Measurements from ENCODE around the gene POP7. TPM values are rescaled to one million over a fixed set of nuclear protein-coding genes. Genes with fewer than 3 reads are reported as not detected.

Gene POP7
- total RNA-seq, 1 experiment from 2014 or later, result 151 TPM

- no peaks in the 10 kb centered on the region for H4K20me1 ChIP-seq (ENCODE audit: low read length)
- no peaks in the 10 kb centered on the region for H3K9me3 ChIP-seq (ENCODE audit: low read length)
- no peak overlapping the region for H2AFZ ChIP-seq (ENCODE audit: low read length)
- no peak overlapping the region for H3K27ac ChIP-seq (ENCODE audit: low read length)
- H3K36me3 ChIP-seq (ENCODE audit: low read depth, low read length), result peaks cover 14% of the 10 kb centered on the region
- H3K4me3 ChIP-seq (ENCODE audit: low read length), result no peak overlapping the region
- ChIA-PET POLR2A (ENCODE audit: unreplicated experiment) (interaction anchor here (0.6 kb wide), 1 partner anchor 26 kb away, joined by 4 read pairs; no protein-coding TSS in a partner anchor), CTCF (interaction anchor here (0.6 kb wide), 1 partner anchor 72 kb away, joined by 3 read pairs; no protein-coding TSS in a partner anchor)
- intact Hi-C loops (cut with micrococcal nuclease), result no loop called here
- H3K79me2 ChIP-seq (ENCODE audit: low read length), result peaks cover 19% of the 10 kb centered on the region
- no peaks in the 10 kb centered on the region for H3K9me2 ChIP-seq (replicated peaks; ENCODE audit: low read length)
- H3K9ac ChIP-seq (ENCODE audit: low read length), result no peak overlapping the region
- no peak overlapping the region for H3K4me2 ChIP-seq (ENCODE audit: low read length)
- no peak for TF ChIP-seq EZH2 (IDR thresholded peaks at IDR 0.05; ENCODE audit: low read length, unreplicated experiment)
- TF ChIP-seq CTCF (conservative IDR thresholded peaks at IDR 0.05; ENCODE audit: low read depth, low read length), result no peak
- no peak for TF ChIP-seq EZH2phosphoT487 (IDR thresholded peaks at IDR 0.05; ENCODE audit: borderline replicate concordance, low read length)
- no peaks in the 10 kb centered on the region for H3K27me3 ChIP-seq (ENCODE audit: low read length)
- no peaks in the 10 kb centered on the region for H3F3A ChIP-seq (ENCODE audit: low read length, unreplicated experiment)
- no peak for DNase-seq
- BruUV-seq (replicated peaks), result no TSS peak
- ATAC-seq, result no peak
- H3K4me1 ChIP-seq (ENCODE audit: insufficient read depth, low read length), result no peaks in the 10 kb centered on the region
Observed at GRCh38 chr7:100685049-100685605, 20.8 kb upstream of the POP7 start.

- peaks cover 14% of the 10 kb centered on the region for H3K36me3 ChIP-seq (ENCODE audit: low read depth, low read length)
- H3K4me1 ChIP-seq (ENCODE audit: insufficient read depth, low read length), result no peaks in the 10 kb centered on the region
- DNase-seq (no peak), ATAC-seq (no peak)
- H3K9me2 ChIP-seq (replicated peaks; ENCODE audit: low read length), result no peaks in the 10 kb centered on the region
- peaks cover 24% of the 10 kb centered on the region for H3K79me2 ChIP-seq (ENCODE audit: low read length)
- no peak overlapping the region for H2AFZ ChIP-seq (ENCODE audit: low read length)
- no TSS peak for BruUV-seq (replicated peaks)
- H3K27me3 ChIP-seq (ENCODE audit: low read length), result no peaks in the 10 kb centered on the region
- H3F3A ChIP-seq (ENCODE audit: low read length, unreplicated experiment), result no peaks in the 10 kb centered on the region
- ChIA-PET CTCF (no interaction called here), POLR2A (ENCODE audit: unreplicated experiment) (interaction anchor here (0.6 kb wide), 1 partner anchor 26 kb away, joined by 4 read pairs; no protein-coding TSS in a partner anchor)
- TF ChIP-seq CTCF (conservative IDR thresholded peaks at IDR 0.05; ENCODE audit: low read depth, low read length), result no peak
- TF ChIP-seq EZH2 (IDR thresholded peaks at IDR 0.05; ENCODE audit: low read length, unreplicated experiment), result no peak
- TF ChIP-seq EZH2phosphoT487 (IDR thresholded peaks at IDR 0.05; ENCODE audit: borderline replicate concordance, low read length), result no peak
- no peak overlapping the region for H3K4me2 ChIP-seq (ENCODE audit: low read length)
- no peak overlapping the region for H3K4me3 ChIP-seq (ENCODE audit: low read length)
- H4K20me1 ChIP-seq (ENCODE audit: low read length), result no peaks in the 10 kb centered on the region
- H3K9ac ChIP-seq (ENCODE audit: low read length), result no peak overlapping the region
- intact Hi-C loops (cut with micrococcal nuclease), result no loop called here
- no peak overlapping the region for H3K27ac ChIP-seq (ENCODE audit: low read length)
- no peaks in the 10 kb centered on the region for H3K9me3 ChIP-seq (ENCODE audit: low read length)
Observed at GRCh38 chr7:100685631-100686145, 20.2 kb upstream of the POP7 start.

- Histone ChIP-seq H3K4me1 (ENCODE audit: insufficient read depth, low read length) (no peaks in the 10 kb centered on the region; the same call in 1 of the 2 replicates), H3K9me3 (ENCODE audit: low read length) (no peaks in the 10 kb centered on the region), H3K4me2 (ENCODE audit: low read length) (no peak overlapping the region), H3K79me2 (ENCODE audit: low read length) (peaks cover 30% of the 10 kb centered on the region), H3K27me3 (ENCODE audit: low read length) (no peaks in the 10 kb centered on the region), H3K9me2 (replicated peaks; ENCODE audit: low read length) (no peaks in the 10 kb centered on the region), H3K4me3 (ENCODE audit: low read length) (no peak overlapping the region), H2AFZ (ENCODE audit: low read length) (no peak overlapping the region), H3K27ac (ENCODE audit: low read length) (no peak overlapping the region), H3K9ac (ENCODE audit: low read length) (no peak overlapping the region), H3K36me3 (ENCODE audit: low read depth, low read length) (peaks cover 14% of the 10 kb centered on the region), H3F3A (ENCODE audit: low read length, unreplicated experiment) (no peaks in the 10 kb centered on the region), H4K20me1 (ENCODE audit: low read length) (peaks cover 5% of the 10 kb centered on the region)
- no peak for TF ChIP-seq CTCF (conservative IDR thresholded peaks at IDR 0.05; ENCODE audit: low read depth, low read length)
- TF ChIP-seq EZH2 (IDR thresholded peaks at IDR 0.05; ENCODE audit: low read length, unreplicated experiment), result no peak
- TF ChIP-seq EZH2phosphoT487 (IDR thresholded peaks at IDR 0.05; ENCODE audit: borderline replicate concordance, low read length), result no peak
- CTCF ChIA-PET, result no interaction called here
- DNase-seq (no peak), ATAC-seq (no peak)
- intact Hi-C loops (cut with micrococcal nuclease), result no loop called here
- POLR2A ChIA-PET (ENCODE audit: unreplicated experiment), result no interaction called here
- BruUV-seq (replicated peaks), result no TSS peak
Observed at GRCh38 chr7:100686201-100686821, 19.6 kb upstream of the POP7 start.
